A549 (cell line): ENCODE measurements around the gene PTPRN2.

Experiments used
- CTCF ChIP-seq: fragments of >200 bp; sonication (Bioruptor Twin); formaldehyde crosslinking; IDR thresholded peaks from 3 replicates; pipeline ENCODE4 v1.5.1; 2016
- E2F6 ChIP-seq: IDR thresholded peaks from 2 replicates; pipeline ENCODE4 v1.6.1; 2012; ENCODE audit warnings: low read depth, borderline replicate concordance
- EHF ChIP-seq: fragments of 250-450 bp; sonication (Bioruptor Pico); IDR thresholded peaks from 2 replicates; pipeline ENCODE4 v1.5.0; 2020; ENCODE audit warnings: mild to moderate bottlenecking
- JUNB ChIP-seq: fragments of >200 bp; sonication (Bioruptor Twin); formaldehyde crosslinking; IDR thresholded peaks from 2 replicates; pipeline ENCODE4 v1.6.1; 2016
- KDM5A ChIP-seq: fragments of 200-600 bp; sonication (generic); IDR thresholded peaks from 2 replicates; pipeline ENCODE4 v1.6.1; 2016; ENCODE audit warnings: antibody characterized with exemption, mild to moderate bottlenecking
- MYC ChIP-seq: IDR thresholded peaks from 2 replicates; pipeline ENCODE4 v1.6.1; 2012; ENCODE audit warnings: mild to moderate bottlenecking, inconsistent platforms, low read length, improper control_type of control experiment, borderline replicate concordance
- POLR2A ChIP-seq: IDR thresholded peaks from 2 replicates; pipeline ENCODE4 v1.6.1; 2012; ENCODE audit warnings: mild to moderate bottlenecking, low read length

- TF ChIP-seq CTCF = no peak
- TF ChIP-seq E2F6 = no peak
- no peak for TF ChIP-seq JUNB
- TF ChIP-seq POLR2A = no peak
- TF ChIP-seq EHF (CRISPR knock-in tag) = no peak
- no peak for TF ChIP-seq MYC
- no peak for TF ChIP-seq KDM5A
Observed at GRCh38 chr7:158408318-158408920, 179.2 kb downstream of the PTPRN2 start.
